CD14-positive monocyte (primary cell): ENCODE results near the gene MALRD1. TPM values are rescaled to one million over a fixed set of nuclear protein-coding genes. Genes with fewer than 3 reads are reported as not detected.

ENCODE experiments used
- DNase-seq, 3 donors: peaks; one replicate each; pipeline ENCODE4 v3.0.0-alpha.2; 2011 to 2022
- H2AFZ ChIP-seq: 2 replicates; pipeline ENCODE4 v1.6.0; 2012; ENCODE audit warnings: mild to moderate bottlenecking, low read depth, low read length, inconsistent platforms; ENCODE audit not compliant: insufficient read depth, poor library complexity, severe bottlenecking
- H3K27ac ChIP-seq, 2 donors: 1 replicate in 1 of 2; 2 replicates in 1 of 2; pipeline ENCODE4 v1.5.1; 2012 to 2013; ENCODE audit warnings: low read length in 2 of 2, control low read depth in 1 of 2, inconsistent platforms in 1 of 2, low read depth in 1 of 2, mild to moderate bottlenecking in 1 of 2
- H3K27me3 ChIP-seq, 2 donors: one replicate each; pipeline versions ENCODE4 v1.6.0 to v1.6.1; 2011 to 2013; ENCODE audit warnings: low read length in 2 of 2; ENCODE audit not compliant: control insufficient read depth in 2 of 2, insufficient read depth in 2 of 2
- H3K36me3 ChIP-seq, 2 donors: replicated peaks in 1 of 2; 1 replicate in 1 of 2; 2 replicates in 1 of 2; pipeline versions ENCODE4 v1.5.1 to v1.6.1; 2012 to 2013; ENCODE audit warnings: low read length in 2 of 2, control low read depth in 1 of 2, inconsistent platforms in 1 of 2, mild to moderate bottlenecking in 1 of 2; ENCODE audit not compliant: insufficient read depth in 2 of 2, control insufficient read depth in 1 of 2
- H3K4me1 ChIP-seq, 2 donors: 1 replicate in 1 of 2; 2 replicates in 1 of 2; pipeline versions ENCODE4 v1.5.1 to v1.6.1; 2012 to 2013; ENCODE audit warnings: low read length in 2 of 2, control low read depth in 1 of 2, inconsistent platforms in 1 of 2, mild to moderate bottlenecking in 1 of 2, moderate library complexity in 1 of 2; ENCODE audit not compliant: insufficient read depth in 2 of 2, control insufficient read depth in 1 of 2
- H3K4me2 ChIP-seq: replicated peaks from 2 replicates; pipeline ENCODE3; 2012; ENCODE audit warnings: low read length, moderate library complexity, mild to moderate bottlenecking; ENCODE audit not compliant: poor library complexity, severe bottlenecking; ENCODE audit errors: extremely low read depth
- H3K4me3 ChIP-seq, 3 experiments: fragments of 200-600 bp in 1 of 3; sonication (generic) in 1 of 3; replicated peaks in 1 of 3; 1 replicate in 2 of 3; 2 replicates in 1 of 3; pipeline ENCODE4 v1.5.1; 2011 to 2013; ENCODE audit warnings: low read length in 3 of 3, mild to moderate bottlenecking in 3 of 3, control low read depth in 2 of 3, low read depth in 2 of 3, inconsistent platforms in 1 of 3, moderate library complexity in 1 of 3
- H3K79me2 ChIP-seq: 2 replicates; pipeline ENCODE4 v1.6.0; 2012; ENCODE audit warnings: mild to moderate bottlenecking, control low read depth, inconsistent platforms, low read length, moderate library complexity; ENCODE audit not compliant: insufficient read depth
- H3K9ac ChIP-seq: 2 replicates; pipeline ENCODE4 v1.6.0; 2017; ENCODE audit warnings: low read length, mild to moderate bottlenecking; ENCODE audit not compliant: insufficient read depth, poor library complexity, severe bottlenecking
- H3K9me3 ChIP-seq, 2 donors: replicated peaks in 1 of 2; 1 replicate in 1 of 2; 2 replicates in 1 of 2; pipeline versions ENCODE4 v1.5.1 to v1.6.1; 2012 to 2013; ENCODE audit warnings: low read length in 2 of 2, control low read depth in 1 of 2; ENCODE audit not compliant: control insufficient read depth in 1 of 2, insufficient read depth in 1 of 2
- H4K20me1 ChIP-seq: 2 replicates; pipeline ENCODE4 v1.6.0; 2012; ENCODE audit warnings: mild to moderate bottlenecking, low read length, control low read depth, moderate library complexity; ENCODE audit not compliant: insufficient read depth
- H3K27ac Mint-ChIP-seq, 7 donors: one replicate each; pipeline ENCODE4 v1.8.0; 2020; ENCODE audit warnings: mild to moderate bottlenecking in 7 of 7, mixed read lengths in 7 of 7, moderate library complexity in 6 of 7, inconsistent platforms in 2 of 7
- H3K27me3 Mint-ChIP-seq, 3 donors: one replicate each; pipeline ENCODE4 v1.8.0; 2021 to 2022; ENCODE audit warnings: low read depth in 3 of 3, mild to moderate bottlenecking in 3 of 3, mixed read lengths in 3 of 3, moderate library complexity in 3 of 3, inconsistent platforms in 1 of 3
- H3K36me3 Mint-ChIP-seq, 2 donors: one replicate each; pipeline ENCODE4 v1.8.0; 2020; ENCODE audit warnings: mixed read lengths in 2 of 2, inconsistent platforms in 1 of 2, mild to moderate bottlenecking in 1 of 2
- H3K4me1 Mint-ChIP-seq: one replicate; pipeline ENCODE4 v1.8.0; 2020; ENCODE audit warnings: mild to moderate bottlenecking, mixed read lengths
- H3K4me3 Mint-ChIP-seq, 2 donors: one replicate each; pipeline ENCODE4 v1.8.0; 2020; ENCODE audit warnings: mild to moderate bottlenecking in 2 of 2, mixed read lengths in 2 of 2, moderate library complexity in 1 of 2
- H3K9me3 Mint-ChIP-seq, 7 donors: one replicate each; pipeline ENCODE4 v1.8.0; 2020 to 2022; ENCODE audit warnings: mixed read lengths in 7 of 7, mild to moderate bottlenecking in 6 of 7, moderate library complexity in 6 of 7, inconsistent platforms in 2 of 7
- WGBS: methylation state at CpG from one replicate; pipeline ENCODE4 v1.1.5; 2013; ENCODE audit warnings: missing lambda C conversion rate; ENCODE audit not compliant: insufficient coverage; 5-methylcytosine and 5-hydroxymethylcytosine counted together
- intact Hi-C, 2 donors: fragments of 100-400 bp; cut with micrococcal nuclease; formaldehyde crosslinking; loops; one replicate each; pipeline versions ENCODE4 v1.15.0 to v1.15.1; 2023
- polyA plus RNA-seq, 3 donors: library from polyadenylated mRNA; depleted of rRNA in 1 of 3; unstranded in 2 of 3; stranded (reverse) in 1 of 3; fragments of 300-500 nt in 2 of 3; fragments of >200 nt in 1 of 3; fragmentation: Illumina TruSeq in 2 of 3; gene quantifications; 1 replicate in 2 of 3; 2 replicates in 1 of 3; pipeline ENCODE4 v1.2.3, GENCODE V29; 2012 to 2021
- TF ChIP-seq, protein P1 (sequence below): fragments of 200-600 bp; IDR thresholded peaks from one replicate; pipeline ENCODE4 v1.8.0; 2022; ENCODE audit warnings: antibody characterized with exemption, mild to moderate bottlenecking

MALRD1 gene
- polyA plus RNA-seq, 3 donors = not detected

DNA sequence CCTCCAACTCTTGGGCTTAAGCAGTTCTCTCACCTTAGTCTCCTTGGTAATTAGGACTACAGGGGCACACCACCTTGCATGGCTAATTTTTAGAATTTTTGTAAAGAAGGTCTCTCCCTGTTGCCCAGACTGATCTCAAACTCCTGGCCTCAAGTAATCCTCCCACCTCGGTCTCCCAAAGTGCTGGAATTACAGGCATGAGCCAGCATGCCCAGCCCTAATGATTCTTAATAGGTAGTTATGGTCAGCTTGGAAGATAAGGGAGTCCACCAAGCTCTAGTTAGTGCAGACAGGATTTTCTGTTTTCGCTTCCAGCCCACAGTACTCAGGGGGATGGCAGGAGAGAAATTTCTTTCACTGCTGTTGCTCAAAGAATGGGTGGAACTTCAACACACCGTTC lies 639.7 kb downstream of the MALRD1 start:
- no peaks in the 10 kb centered on the region for H3K36me3 Mint-ChIP-seq
- Histone ChIP-seq H3K36me3 (no peaks in the 10 kb centered on the region), H3K27me3 (no peaks in the 10 kb centered on the region), H2AFZ (no peak overlapping the region), H3K79me2 (no peaks in the 10 kb centered on the region), H3K4me1 (no peaks in the 10 kb centered on the region), H3K4me3 (no peak overlapping the region), H3K9me3 (no peaks in the 10 kb centered on the region), H3K4me2 (no peak overlapping the region), H3K9ac (no peak overlapping the region), H4K20me1 (no peaks in the 10 kb centered on the region), H3K27ac (no peak overlapping the region)
- H3K27ac Mint-ChIP-seq = no peak overlapping the region
- H3K4me3 Mint-ChIP-seq = no peak overlapping the region
- intact Hi-C loops = no loop called here
- no peaks in the 10 kb centered on the region for H3K4me1 Mint-ChIP-seq
- no peak for DNase-seq
- peaks cover 0 to 7% (median 4%) of the 10 kb centered on the region in 7 donors for H3K9me3 Mint-ChIP-seq
- 100% methylated on average over 1 of the region's 3 CpGs for WGBS
- TF ChIP-seq, protein P1, sequence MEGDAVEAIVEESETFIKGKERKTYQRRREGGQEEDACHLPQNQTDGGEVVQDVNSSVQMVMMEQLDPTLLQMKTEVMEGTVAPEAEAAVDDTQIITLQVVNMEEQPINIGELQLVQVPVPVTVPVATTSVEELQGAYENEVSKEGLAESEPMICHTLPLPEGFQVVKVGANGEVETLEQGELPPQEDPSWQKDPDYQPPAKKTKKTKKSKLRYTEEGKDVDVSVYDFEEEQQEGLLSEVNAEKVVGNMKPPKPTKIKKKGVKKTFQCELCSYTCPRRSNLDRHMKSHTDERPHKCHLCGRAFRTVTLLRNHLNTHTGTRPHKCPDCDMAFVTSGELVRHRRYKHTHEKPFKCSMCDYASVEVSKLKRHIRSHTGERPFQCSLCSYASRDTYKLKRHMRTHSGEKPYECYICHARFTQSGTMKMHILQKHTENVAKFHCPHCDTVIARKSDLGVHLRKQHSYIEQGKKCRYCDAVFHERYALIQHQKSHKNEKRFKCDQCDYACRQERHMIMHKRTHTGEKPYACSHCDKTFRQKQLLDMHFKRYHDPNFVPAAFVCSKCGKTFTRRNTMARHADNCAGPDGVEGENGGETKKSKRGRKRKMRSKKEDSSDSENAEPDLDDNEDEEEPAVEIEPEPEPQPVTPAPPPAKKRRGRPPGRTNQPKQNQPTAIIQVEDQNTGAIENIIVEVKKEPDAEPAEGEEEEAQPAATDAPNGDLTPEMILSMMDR = no peak
- no peaks in the 10 kb centered on the region for H3K27me3 Mint-ChIP-seq

DNA sequence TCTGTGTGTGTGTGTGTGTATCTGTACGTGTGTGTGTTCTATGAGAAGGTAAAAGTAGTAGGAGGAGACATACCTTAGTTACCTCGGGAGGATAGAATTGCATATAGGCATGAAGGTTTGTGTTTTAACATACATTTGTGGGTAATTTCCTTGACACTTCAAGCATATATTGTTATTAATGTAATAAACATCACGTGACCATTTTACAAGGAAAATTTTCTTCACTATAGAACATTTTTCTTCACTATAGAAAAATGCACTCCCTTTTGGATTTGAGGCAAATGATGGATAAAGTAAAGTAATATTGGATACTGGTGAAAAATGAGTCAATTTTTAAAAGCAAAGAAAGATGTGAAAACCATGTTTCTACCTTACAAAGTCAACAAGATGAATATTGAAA lies 640.6 kb downstream of the MALRD1 start:
- no peak for DNase-seq
- Mint-ChIP-seq H3K4me1 (no peaks in the 10 kb centered on the region), H3K36me3 (no peaks in the 10 kb centered on the region), H3K27ac (no peak overlapping the region), H3K4me3 (no peak overlapping the region), H3K27me3 (no peaks in the 10 kb centered on the region), H3K9me3 (peaks cover 0 to 12% (median 7%) of the 10 kb centered on the region in 7 donors)
- no peaks in the 10 kb centered on the region for H4K20me1 ChIP-seq
- no peak overlapping the region for H3K9ac ChIP-seq
- H3K4me2 ChIP-seq = no peak overlapping the region
- intact Hi-C loops = no loop called here
- H3K4me3 ChIP-seq = no peak overlapping the region
- no peaks in the 10 kb centered on the region for H3K9me3 ChIP-seq
- no peak overlapping the region for H3K27ac ChIP-seq
- no CpG with 5 or more reads among the region's 3 CpGs for WGBS
- H3K4me1 ChIP-seq = no peaks in the 10 kb centered on the region
- no peaks in the 10 kb centered on the region for H3K79me2 ChIP-seq
- H2AFZ ChIP-seq = no peak overlapping the region
- TF ChIP-seq, protein P1 = no peak
- no peaks in the 10 kb centered on the region for H3K27me3 ChIP-seq
- no peaks in the 10 kb centered on the region for H3K36me3 ChIP-seq
